NCI-H2107 (cell line): ENCODE results near the gene C10orf67.
"Not testable (repeated sequence)": the region's sequence is repeated elsewhere in the genome, so short reads cannot be mapped to it uniquely, and the experiment has no call there.

Source experiments
- DNase-seq: peaks from one replicate; lab custom pipeline; 2025; lab: John Stamatoyannopoulos, UW

The C10orf67 gene

GRCh38 chr10:23322082-23322481 is 22.5 kb downstream of the C10orf67 start:
- DNase-seq: no peak

GRCh38 chr10:23319835-23320234 is 24.8 kb downstream of the C10orf67 start:
- DNase-seq: no peak

- DNase-seq: no peak
Observed at GRCh38 chr10:23318359-23318758, 26.2 kb downstream of the C10orf67 start.

GRCh38 chr10:23317416-23317815 is 27.2 kb downstream of the C10orf67 start:
- no peak for DNase-seq

GRCh38 chr10:23316406-23316805 is 28.2 kb downstream of the C10orf67 start:
- no peak for DNase-seq

- no peak for DNase-seq
Observed at GRCh38 chr10:23315966-23316365, 28.6 kb downstream of the C10orf67 start.

GRCh38 chr10:23314835-23315239 is 29.8 kb downstream of the C10orf67 start:
- no peak for DNase-seq

- no peak for DNase-seq
Observed at GRCh38 chr10:23311034-23311433, 33.6 kb downstream of the C10orf67 start.

GRCh38 chr10:23310404-23310803 is 34.2 kb downstream of the C10orf67 start:
- DNase-seq: no peak

- DNase-seq: not testable (repeated sequence)
Observed at GRCh38 chr10:23299961-23300360, 44.6 kb downstream of the C10orf67 start.

- no peak for DNase-seq
Observed at GRCh38 chr10:23294638-23295247, 49.9 kb downstream of the C10orf67 start.

- no peak for DNase-seq
Observed at GRCh38 chr10:23293973-23294590, 50.5 kb downstream of the C10orf67 start.

GRCh38 chr10:23293145-23293724 is 51.4 kb downstream of the C10orf67 start:
- DNase-seq: no peak

- DNase-seq: no peak
Observed at GRCh38 chr10:23291551-23292334, 52.9 kb downstream of the C10orf67 start.

- no peak for DNase-seq
Observed at GRCh38 chr10:23284674-23285335, 59.8 kb downstream of the C10orf67 start.

- no peak for DNase-seq
Observed at GRCh38 chr10:23284155-23284554, 60.4 kb downstream of the C10orf67 start.

GRCh38 chr10:23283680-23284079 is 60.9 kb downstream of the C10orf67 start:
- no peak for DNase-seq

GRCh38 chr10:23281044-23281433 is 63.6 kb downstream of the C10orf67 start:
- DNase-seq: no peak

GRCh38 chr10:23280419-23281043 is 64.1 kb downstream of the C10orf67 start:
- DNase-seq: no peak

- no peak for DNase-seq
Observed at GRCh38 chr10:23275355-23275754, 69.2 kb downstream of the C10orf67 start.

GRCh38 chr10:23274179-23274578 is 70.4 kb downstream of the C10orf67 start:
- DNase-seq: not testable (repeated sequence)

- no peak for DNase-seq
Observed at GRCh38 chr10:23270531-23270930, 74.1 kb downstream of the C10orf67 start.
